NT2/D1 (cell line): Measurements from ENCODE around the gene AHSG.

Experiments
- YY1 ChIP-seq: IDR thresholded peaks from 2 replicates; pipeline ENCODE4 v1.6.1; 2011; ENCODE audit not compliant: insufficient read length, insufficient read depth
- ZNF274 ChIP-seq: IDR thresholded peaks from 2 replicates; pipeline ENCODE4 v1.6.1; 2011; ENCODE audit warnings: mild to moderate bottlenecking, low read depth, low read length

DNA sequence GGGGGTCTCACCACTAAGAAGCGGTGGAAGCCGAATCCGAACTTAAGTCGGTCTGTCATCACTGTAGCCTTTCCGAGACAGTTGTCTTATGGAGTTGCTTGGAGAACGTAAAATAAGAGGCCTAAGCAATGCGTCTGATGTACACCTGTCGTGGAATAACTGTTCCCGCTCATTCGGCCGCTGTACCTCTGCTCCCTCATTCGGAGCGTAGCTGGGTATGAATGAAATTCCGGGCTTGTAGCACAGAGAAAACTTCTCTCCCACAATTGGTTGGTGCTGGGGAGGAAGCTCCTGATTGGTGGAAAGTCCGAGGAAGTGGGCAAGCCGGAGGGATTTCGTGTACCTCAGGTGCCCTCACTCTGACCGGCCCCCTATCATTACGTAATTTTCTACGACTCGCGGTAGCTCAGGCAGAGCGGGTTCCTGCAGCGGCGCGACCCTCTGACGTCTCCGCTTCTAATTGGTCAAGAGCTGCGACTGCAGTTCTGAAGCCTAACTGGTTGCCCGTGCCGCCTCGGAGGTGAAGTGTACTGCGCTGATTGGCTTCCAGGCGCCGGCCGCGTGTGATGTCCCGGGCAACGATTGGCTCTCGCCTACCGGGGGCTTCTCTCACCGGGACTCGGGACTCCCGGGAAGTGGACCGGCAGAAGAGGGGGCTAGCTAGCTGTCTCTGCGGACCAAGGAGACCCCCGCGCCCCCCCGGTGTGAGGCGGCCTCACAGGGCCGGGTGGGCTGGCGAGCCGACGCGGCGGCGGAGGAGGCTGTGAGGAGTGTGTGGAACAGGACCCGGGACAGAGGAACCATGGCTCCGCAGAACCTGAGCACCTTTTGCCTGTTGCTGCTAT, 42.5 kb upstream of the AHSG start, which contains the start of gene DNAJB11:
- TF ChIP-seq ZNF274 (no peak), YY1 (no peak)
